Upper lobe of left lung (tissue), 6 donors: Measurements from ENCODE around the gene RAPGEFL1. TPM values are rescaled to one million over a fixed set of nuclear protein-coding genes. Genes with fewer than 3 reads are reported as not detected.
"Not testable (repeated sequence)": the region's sequence is repeated elsewhere in the genome, so short reads cannot be mapped to it uniquely, and the experiment has no call there.

ENCODE experiments used
- ATAC-seq, 2 donors: fragments of 200-7000 bp; cut with Tn5 transposase; one replicate each; pipeline ENCODE4 v1.9.1; 2022; ENCODE audit warnings: mild to moderate bottlenecking in 2 of 2, moderate library complexity in 2 of 2; ENCODE audit not compliant: low FRiP score in 2 of 2
- DNase-seq, 2 donors: peaks; one replicate each; pipeline ENCODE4 v3.0.0-alpha.2; 2019 to 2020
- H3K27ac ChIP-seq, 4 donors: fragments of 200-600 bp; sonication (generic); one replicate each; pipeline ENCODE4 v1.5.1; 2016 to 2019
- H3K27me3 ChIP-seq, 4 donors: fragments of 200-600 bp; sonication (generic); one replicate each; pipeline ENCODE4 v1.5.1; 2017 to 2019
- H3K36me3 ChIP-seq, 4 donors: fragments of 200-600 bp; sonication (generic); one replicate each; pipeline ENCODE4 v1.5.1; 2016 to 2019
- H3K4me1 ChIP-seq, 4 donors: fragments of 200-600 bp; sonication (generic); one replicate each; pipeline ENCODE4 v1.5.1; 2018 to 2019
- H3K4me3 ChIP-seq, 4 donors: fragments of 200-600 bp; sonication (generic); one replicate each; pipeline ENCODE4 v1.5.1; 2017 to 2019; ENCODE audit warnings: mild to moderate bottlenecking in 2 of 4, moderate library complexity in 1 of 4
- H3K9me3 ChIP-seq, 4 donors: fragments of 200-600 bp; sonication (generic); one replicate each; pipeline ENCODE4 v1.5.1; 2018 to 2019
- EP300 ChIP-seq, 4 donors: sonication (generic); formaldehyde crosslinking; IDR thresholded peaks; one replicate each; pipeline ENCODE4 v1.5.1; 2017; ENCODE audit warnings: antibody characterized with exemption in 4 of 4, control low read depth in 2 of 4
- POLR2A ChIP-seq, 4 donors: fragments of 450-650 bp; IDR thresholded peaks; one replicate each; pipeline ENCODE4 v1.5.1; 2016 to 2017; ENCODE audit warnings: antibody characterized with exemption in 4 of 4, mild to moderate bottlenecking in 2 of 4
- POLR2AphosphoS5 ChIP-seq, 2 donors: sonication (generic); formaldehyde crosslinking; IDR thresholded peaks; one replicate each; pipeline ENCODE4 v1.5.1; 2017; ENCODE audit warnings: antibody characterized with exemption in 2 of 2
- WGBS, 2 donors: methylation state at CpG; one replicate each; pipeline ENCODE4 v1.1.5; 2017 to 2018; 5-methylcytosine and 5-hydroxymethylcytosine counted together
- total RNA-seq, 6 donors: library from RNA; depleted of rRNA in 4 of 6; stranded (reverse); fragments of >200 nt in 4 of 6; gene quantifications; one replicate each; pipeline versions ENCODE4 v1.1.0 to v1.2.1, GENCODE V29; 2016 to 2021
- TF ChIP-seq, protein P1 (sequence below), 6 experiments: fragments of 450-650 bp in 4 of 6; fragments of 200-600 bp in 2 of 6; sonication (generic) in 2 of 6; IDR thresholded peaks; one replicate each; pipeline ENCODE4 v1.5.1; 2016 to 2019; ENCODE audit warnings: antibody characterized with exemption in 6 of 6
- donor health status: DM: no; HTN: no; CAD: no; lungs with moderate emphysema.
- donor health status: DM: no; HTN: yes; CAD: no; lungs with severe emphysema.

RAPGEFL1 gene
- total RNA-seq, 6 donors from 2014 or later: 7.6 to 44.0 (median 13.5) TPM

- Histone ChIP-seq H3K4me1 (peaks cover 4 to 18% (median 13%) of the 10 kb centered on the region in 4 donors), H3K36me3 (peaks cover 12 to 51% (median 28%) of the 10 kb centered on the region in 4 donors), H3K9me3 (no peaks in the 10 kb centered on the region), H3K4me3 (no peak overlapping the region), H3K27me3 (no peaks in the 10 kb centered on the region), H3K27ac (no peak overlapping the region)
- 72 to 82% methylated on average over 3 of the region's 3 CpGs for WGBS, 2 donors
- DNase-seq: no peak
- TF ChIP-seq POLR2A (IDR thresholded peaks at IDR 0.05) (no peak), EP300 (IDR thresholded peaks at IDR 0.05) (no peak), POLR2AphosphoS5 (IDR thresholded peaks at IDR 0.05) (no peak)
- TF ChIP-seq, protein P1, sequence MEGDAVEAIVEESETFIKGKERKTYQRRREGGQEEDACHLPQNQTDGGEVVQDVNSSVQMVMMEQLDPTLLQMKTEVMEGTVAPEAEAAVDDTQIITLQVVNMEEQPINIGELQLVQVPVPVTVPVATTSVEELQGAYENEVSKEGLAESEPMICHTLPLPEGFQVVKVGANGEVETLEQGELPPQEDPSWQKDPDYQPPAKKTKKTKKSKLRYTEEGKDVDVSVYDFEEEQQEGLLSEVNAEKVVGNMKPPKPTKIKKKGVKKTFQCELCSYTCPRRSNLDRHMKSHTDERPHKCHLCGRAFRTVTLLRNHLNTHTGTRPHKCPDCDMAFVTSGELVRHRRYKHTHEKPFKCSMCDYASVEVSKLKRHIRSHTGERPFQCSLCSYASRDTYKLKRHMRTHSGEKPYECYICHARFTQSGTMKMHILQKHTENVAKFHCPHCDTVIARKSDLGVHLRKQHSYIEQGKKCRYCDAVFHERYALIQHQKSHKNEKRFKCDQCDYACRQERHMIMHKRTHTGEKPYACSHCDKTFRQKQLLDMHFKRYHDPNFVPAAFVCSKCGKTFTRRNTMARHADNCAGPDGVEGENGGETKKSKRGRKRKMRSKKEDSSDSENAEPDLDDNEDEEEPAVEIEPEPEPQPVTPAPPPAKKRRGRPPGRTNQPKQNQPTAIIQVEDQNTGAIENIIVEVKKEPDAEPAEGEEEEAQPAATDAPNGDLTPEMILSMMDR (IDR thresholded peaks at IDR 0.05): no peak
- ATAC-seq: no peak
Measured at GRCh38 chr17:40230670-40231069, 53.4 kb downstream of the RAPGEFL1 start.

DNA sequence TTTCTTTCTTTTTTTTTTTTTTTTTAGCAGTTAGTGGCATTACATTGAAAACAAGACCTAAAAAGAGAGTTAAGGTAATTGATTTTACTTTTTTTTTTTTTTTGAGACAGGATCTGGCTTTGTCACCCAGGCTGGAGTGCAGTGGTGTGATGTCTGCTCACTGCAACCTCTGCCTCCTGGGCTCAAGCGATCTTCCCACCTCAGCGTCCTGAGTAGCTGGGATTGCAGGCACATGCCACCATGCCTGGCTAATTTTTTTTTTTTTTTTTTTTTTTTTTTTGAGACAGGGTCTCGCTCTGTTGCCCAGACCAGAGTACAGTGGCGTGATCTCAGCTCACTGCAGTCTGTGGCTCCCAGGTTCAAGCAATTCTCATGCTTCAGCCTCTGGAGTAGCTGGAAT, 54.7 kb downstream of the RAPGEFL1 start:
- H3K36me3 ChIP-seq: peaks cover 12 to 48% (median 27%) of the 10 kb centered on the region in 4 donors
- not testable (repeated sequence) for H3K27me3 ChIP-seq, H3K27ac ChIP-seq, H3K4me3 ChIP-seq, DNase-seq, ATAC-seq, H3K9me3 ChIP-seq
- WGBS, 2 donors: 93 to 96% methylated on average over 2 to 4 of the region's 4 CpGs
- H3K4me1 ChIP-seq: peaks cover 5 to 19% (median 11%) of the 10 kb centered on the region in 4 donors

DNA sequence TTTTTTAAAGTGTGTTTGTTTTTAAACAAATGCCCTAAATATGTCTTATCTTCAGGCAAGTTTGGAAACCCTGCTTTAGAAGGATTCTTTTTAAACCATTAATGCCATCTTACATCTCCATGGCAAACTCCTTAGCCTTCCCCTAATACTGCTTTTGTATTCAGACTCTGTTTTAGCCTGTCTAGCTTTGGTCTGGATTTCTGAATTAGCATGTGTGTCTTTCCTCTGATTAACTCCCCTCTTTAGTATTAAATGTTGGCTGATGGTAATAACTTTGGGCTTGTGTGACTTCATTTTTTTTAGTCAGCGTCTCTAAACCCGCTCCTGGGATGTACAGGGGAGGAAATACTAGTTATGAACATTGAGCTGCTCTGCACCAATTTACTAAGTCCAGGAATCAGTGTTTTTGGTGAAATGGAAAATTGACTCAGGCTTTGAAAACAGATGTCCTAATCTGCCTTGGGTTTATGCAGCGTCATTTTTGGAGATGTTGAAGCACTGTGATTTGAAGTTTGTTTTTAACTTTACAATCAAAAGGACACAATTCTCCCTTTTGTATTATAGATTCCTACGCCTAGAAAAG, 64.1 kb downstream of the RAPGEFL1 start:
- ATAC-seq: no peak
- 91 to 93% methylated on average over 4 of the region's 4 CpGs for WGBS, 2 donors
- Histone ChIP-seq H3K4me3 (no peak overlapping the region), H3K4me1 (peaks cover 0 to 27% (median 6%) of the 10 kb centered on the region in 4 donors), H3K27me3 (no peaks in the 10 kb centered on the region), H3K27ac (no peak overlapping the region), H3K36me3 (no peaks in the 10 kb centered on the region), H3K9me3 (no peaks in the 10 kb centered on the region)
- DNase-seq: no peak
- TF ChIP-seq POLR2AphosphoS5 (IDR thresholded peaks at IDR 0.05): no peak
- no peak for TF ChIP-seq EP300 (IDR thresholded peaks at IDR 0.05)
- no peak for TF ChIP-seq POLR2A (IDR thresholded peaks at IDR 0.05)
- TF ChIP-seq, protein P1 (IDR thresholded peaks at IDR 0.05): no peak

DNA sequence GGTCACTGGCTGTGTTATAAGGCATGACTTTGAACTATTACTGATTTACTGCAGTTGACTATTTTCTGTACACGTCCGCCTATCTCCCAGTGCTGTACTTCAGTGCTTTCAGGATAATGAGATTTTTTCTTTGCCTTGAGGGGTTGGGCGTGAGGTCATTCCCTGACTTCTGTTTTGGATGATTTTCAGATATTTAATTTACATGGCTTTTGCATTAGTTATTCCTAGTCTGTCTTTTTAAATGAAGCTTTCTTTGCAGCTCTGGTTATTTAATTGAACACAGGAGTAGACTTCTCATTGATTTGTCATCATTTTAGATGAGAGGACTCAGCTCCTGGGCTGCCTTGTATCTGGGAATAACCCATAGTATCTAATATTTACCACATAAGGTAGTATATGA, 65.5 kb downstream of the RAPGEFL1 start:
- no peaks in the 10 kb centered on the region for H3K27me3 ChIP-seq
- WGBS, 2 donors: 91 to 96% methylated on average over 3 of the region's 3 CpGs
- H3K36me3 ChIP-seq: no peaks in the 10 kb centered on the region
- H3K4me1 ChIP-seq: peaks cover 4 to 27% (median 6%) of the 10 kb centered on the region in 4 donors
- DNase-seq (no peak), ATAC-seq (no peak)
- no peak overlapping the region for H3K4me3 ChIP-seq
- no peaks in the 10 kb centered on the region for H3K9me3 ChIP-seq
- TF ChIP-seq, protein P1 (IDR thresholded peaks at IDR 0.05): no peak
- TF ChIP-seq EP300 (IDR thresholded peaks at IDR 0.05): no peak
- no peak for TF ChIP-seq POLR2AphosphoS5 (IDR thresholded peaks at IDR 0.05)
- no peak for TF ChIP-seq POLR2A (IDR thresholded peaks at IDR 0.05)
- H3K27ac ChIP-seq: no peak overlapping the region

DNA sequence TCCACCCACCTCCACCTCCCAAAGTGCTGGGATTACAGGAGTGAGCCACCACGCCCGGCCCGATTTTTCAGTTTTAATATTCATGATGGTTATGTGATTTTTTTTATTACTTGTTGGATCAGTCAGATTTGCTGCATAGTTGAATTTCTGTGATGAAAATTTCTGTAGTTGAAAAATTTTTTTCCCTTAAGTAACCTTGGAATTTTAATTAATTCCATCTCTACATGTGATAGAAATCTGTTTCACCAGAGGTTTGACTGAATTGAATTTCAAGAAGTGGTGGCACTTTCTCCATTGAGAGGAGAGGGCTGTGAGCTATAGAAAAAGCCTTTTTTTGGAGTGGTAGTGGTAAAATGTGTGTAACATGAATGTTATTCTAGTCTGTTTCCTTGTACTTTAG, 66.5 kb downstream of the RAPGEFL1 start:
- Histone ChIP-seq H3K4me1 (peaks cover 5 to 32% (median 6%) of the 10 kb centered on the region in 4 donors), H3K9me3 (no peaks in the 10 kb centered on the region), H3K4me3 (no peak overlapping the region), H3K36me3 (no peaks in the 10 kb centered on the region), H3K27me3 (no peaks in the 10 kb centered on the region), H3K27ac (peak overlapping the region in 1 of 4 donors; percentile 32)
- no peak for ATAC-seq
- 92 to 96% methylated on average over 3 of the region's 3 CpGs for WGBS, 2 donors
- DNase-seq: no peak
- TF ChIP-seq POLR2A (IDR thresholded peaks at IDR 0.05): no peak
- TF ChIP-seq POLR2AphosphoS5 (IDR thresholded peaks at IDR 0.05): no peak
- TF ChIP-seq, protein P1 (IDR thresholded peaks at IDR 0.05): no peak
- TF ChIP-seq EP300 (IDR thresholded peaks at IDR 0.05): no peak
